Effector CD8-positive, alpha-beta T cell (primary cell): ENCODE results near the gene COA1.

ENCODE experiments used
- DNase-seq: peaks from one replicate; lab custom pipeline; 2025; lab: John Stamatoyannopoulos, UW

Gene COA1

DNA sequence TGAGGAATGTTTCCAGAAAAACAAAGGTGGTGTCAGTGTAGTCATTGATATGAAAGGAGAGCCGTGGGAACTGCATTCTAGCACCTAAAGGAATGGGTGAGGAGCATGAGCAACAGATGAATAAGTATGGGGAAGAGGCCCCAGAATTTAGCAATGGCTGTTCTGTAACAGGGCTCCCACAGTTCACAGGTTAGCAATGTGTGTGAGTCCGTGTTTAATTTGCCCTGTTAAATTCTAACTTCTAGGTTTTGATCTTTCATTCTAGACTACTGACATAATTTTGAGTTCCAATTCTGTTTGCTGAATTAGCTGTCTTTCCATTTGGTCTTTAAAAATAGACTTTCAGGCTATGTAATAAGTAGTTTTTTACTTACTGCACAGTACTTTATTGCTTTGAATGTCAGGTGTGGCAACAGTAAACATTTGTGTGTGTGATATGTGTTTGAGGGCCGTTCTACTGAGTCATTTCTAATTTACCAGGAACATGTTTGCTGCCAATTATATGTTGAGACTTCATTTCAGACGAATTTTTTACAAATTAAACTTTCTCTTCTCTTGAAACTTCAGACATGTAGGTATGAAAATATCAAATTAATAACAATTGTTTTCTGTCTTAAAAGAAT lies 137.7 kb downstream of the COA1 start:
- DNase-seq = no peak

DNA sequence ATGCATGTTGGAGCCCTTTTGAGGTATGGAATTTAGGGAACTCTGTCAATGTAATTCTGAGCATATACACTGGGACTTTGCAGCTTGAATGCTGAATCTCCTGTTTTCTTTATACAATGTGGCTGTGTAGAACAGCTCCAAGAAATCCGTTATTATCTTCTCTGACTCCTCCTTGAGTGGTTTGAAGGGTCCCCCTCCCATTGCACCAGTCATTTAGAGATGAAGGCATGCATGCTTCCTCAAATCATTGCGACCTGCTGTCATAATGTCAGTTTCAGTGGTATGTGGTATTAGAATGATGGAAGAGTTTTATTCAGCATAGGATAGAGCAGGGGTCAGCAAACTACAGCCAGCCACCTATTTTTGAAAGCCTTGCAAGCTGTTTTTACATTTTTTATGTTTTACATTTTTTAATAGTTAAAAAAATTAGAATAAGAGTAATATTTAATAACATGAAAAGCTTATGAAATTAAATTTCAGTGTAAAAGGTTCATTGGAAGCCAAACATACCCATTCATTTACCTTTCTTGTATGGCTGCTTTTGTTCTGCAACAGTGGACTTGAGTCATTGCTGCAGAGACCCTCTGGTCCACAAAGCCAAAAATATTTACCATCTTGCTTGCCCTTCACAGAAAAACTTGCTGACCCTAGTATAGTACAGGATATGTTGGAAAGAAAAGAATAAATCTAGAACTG lies 138.3 kb downstream of the COA1 start:
- DNase-seq = no peak

DNA sequence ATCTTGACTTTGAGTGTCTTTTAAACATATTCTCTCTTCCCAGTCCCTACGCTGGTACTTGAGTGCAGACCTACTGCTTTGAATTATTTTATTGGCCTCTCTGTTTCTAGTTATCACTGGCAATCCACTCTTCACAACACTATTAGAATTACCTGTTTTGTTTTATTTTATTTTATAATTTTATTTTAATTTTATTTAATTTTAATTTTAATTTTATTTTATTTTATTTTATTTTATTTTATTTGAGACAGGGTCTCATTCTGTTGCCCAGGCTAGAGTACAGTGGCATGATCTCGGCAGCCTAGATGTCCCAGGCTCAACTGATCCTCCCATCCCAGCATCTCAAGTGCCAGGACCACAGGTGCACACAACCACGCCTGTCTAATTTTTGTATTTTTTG lies 139.6 kb downstream of the COA1 start:
- no peak for DNase-seq
